Immature natural killer cell (primary cell): ENCODE measurements around the gene TAF11L8. TPM values are rescaled to one million over a fixed set of nuclear protein-coding genes. Genes with fewer than 3 reads are reported as not detected.

Experiments used
- polyA plus RNA-seq, 3 donors: library from polyadenylated mRNA; unstranded; fragments of 300-500 nt; fragmentation: Illumina TruSeq; gene quantifications; one replicate each; pipeline ENCODE4 v1.2.3, GENCODE V29; 2021

Gene TAF11L8
- polyA plus RNA-seq, 3 donors from 2014 or later, result not detected

Other genes with a start within 250 kb of the TAF11L8 start
- not detected for gene TAF11L2, start 92.7 kb downstream of the TAF11L8 start, polyA plus RNA-seq
- gene TAF11L3, start 72.6 kb downstream of the TAF11L8 start, polyA plus RNA-seq, result not detected
- not detected for gene TAF11L4, start 69.2 kb downstream of the TAF11L8 start, polyA plus RNA-seq
- not detected for gene TAF11L5, start 65.7 kb downstream of the TAF11L8 start, polyA plus RNA-seq
- not detected for gene TAF11L6, start 62.3 kb downstream of the TAF11L8 start, polyA plus RNA-seq
- gene TAF11L7, start 5.2 kb downstream of the TAF11L8 start, polyA plus RNA-seq, result not detected
- not detected for gene TAF11L9, start 3.4 kb upstream of the TAF11L8 start, polyA plus RNA-seq
- gene TAF11L10, start 6.9 kb upstream of the TAF11L8 start, polyA plus RNA-seq, result not detected
- gene TAF11L11, start 13.2 kb upstream of the TAF11L8 start, polyA plus RNA-seq, result not detected
- gene TAF11L12, start 19.4 kb upstream of the TAF11L8 start, polyA plus RNA-seq, result not detected
- gene TAF11L13, start 41.1 kb upstream of the TAF11L8 start, polyA plus RNA-seq, result not detected
- not detected for gene TAF11L14, start 43.5 kb upstream of the TAF11L8 start, polyA plus RNA-seq